GM12891 (cell line): ENCODE measurements around the gene BRAT1.

Source experiments
- DNase-seq: peaks from one replicate; pipeline ENCODE4 v3.0.0; 2011; ENCODE audit warnings: low spot score; ENCODE audit not compliant: insufficient read length
- FAIRE-seq: peaks from 2 replicates; lab custom pipeline; 2011; peaks lifted over from hg19 to GRCh38; lab: Jason Lieb, UNC
- PAX5 ChIP-seq: IDR thresholded peaks from 2 replicates; pipeline ENCODE4 v1.6.1; 2011; ENCODE audit warnings: low read length, moderate library complexity, mild to moderate bottlenecking; ENCODE audit not compliant: insufficient read depth, severe bottlenecking
- POLR2A ChIP-seq: IDR thresholded peaks from 2 replicates; pipeline ENCODE4 v1.6.1; 2011; ENCODE audit warnings: low read depth, low read length, control low read depth
- POLR2AphosphoS5 ChIP-seq: IDR thresholded peaks from 2 replicates; pipeline ENCODE4 v1.6.1; 2011; ENCODE audit warnings: low read depth, low read length, control low read depth
- POU2F2 ChIP-seq: IDR thresholded peaks from 2 replicates; pipeline ENCODE4 v1.6.1; 2011; ENCODE audit warnings: low read depth, mild to moderate bottlenecking, control low read depth, low read length, moderate library complexity
- SPI1 ChIP-seq: IDR thresholded peaks from 2 replicates; pipeline ENCODE4 v1.6.1; 2011; ENCODE audit warnings: low read depth, low read length, control low read depth
- TAF1 ChIP-seq: IDR thresholded peaks from 2 replicates; pipeline ENCODE4 v1.6.1; 2011; ENCODE audit warnings: low read depth, low read length, control low read depth

The BRAT1 gene

GRCh38 chr7:2502647-2502966 lies 52.7 kb downstream of the BRAT1 start:
- DNase-seq (no peak), FAIRE-seq (no peak)
- no peak for TF ChIP-seq POU2F2
- TF ChIP-seq POLR2A: no peak
- no peak for TF ChIP-seq POLR2AphosphoS5
- no peak for TF ChIP-seq SPI1
- no peak for TF ChIP-seq PAX5
- TF ChIP-seq TAF1: no peak

GRCh38 chr7:2501947-2502646 lies 53.2 kb downstream of the BRAT1 start:
- no peak for TF ChIP-seq PAX5
- TF ChIP-seq SPI1: no peak
- no peak for TF ChIP-seq POLR2AphosphoS5
- no peak for FAIRE-seq
- no peak for DNase-seq

GRCh38 chr7:2500701-2501100 lies 54.6 kb downstream of the BRAT1 start:
- FAIRE-seq: no peak
- no peak for TF ChIP-seq TAF1
- no peak for TF ChIP-seq POLR2AphosphoS5
- no peak for TF ChIP-seq PAX5
- TF ChIP-seq POLR2A: no peak
- no peak for TF ChIP-seq POU2F2

GRCh38 chr7:2499719-2500430 lies 55.4 kb downstream of the BRAT1 start:
- TF ChIP-seq POLR2AphosphoS5: no peak
- no peak for TF ChIP-seq SPI1
- no peak for TF ChIP-seq TAF1
- no peak for TF ChIP-seq POU2F2
- TF ChIP-seq POLR2A: no peak
- no peak for TF ChIP-seq PAX5
- FAIRE-seq (no peak), DNase-seq (no peak)

More at GRCh38 chr7:2500701-2501100, 54.6 kb downstream of the BRAT1 start:
- DNase-seq: no peak

- DNase-seq (no peak), FAIRE-seq (no peak)
- TF ChIP-seq POU2F2: no peak
- TF ChIP-seq SPI1: no peak
- no peak for TF ChIP-seq POLR2A
- no peak for TF ChIP-seq TAF1
- no peak for TF ChIP-seq POLR2AphosphoS5
- TF ChIP-seq PAX5: no peak
Observed at GRCh38 chr7:2499181-2499580, 56.1 kb downstream of the BRAT1 start.

GRCh38 chr7:2498708-2499107 lies 56.6 kb downstream of the BRAT1 start:
- TF ChIP-seq POU2F2: no peak
- TF ChIP-seq POLR2A: no peak
- no peak for TF ChIP-seq TAF1
- TF ChIP-seq SPI1: no peak
- no peak for TF ChIP-seq POLR2AphosphoS5
- FAIRE-seq (no peak), DNase-seq (no peak)

GRCh38 chr7:2497500-2498336 lies 57.6 kb downstream of the BRAT1 start:
- FAIRE-seq: no peak
- no peak for DNase-seq
- TF ChIP-seq POU2F2 (no peak), SPI1 (no peak), POLR2AphosphoS5 (no peak), PAX5 (no peak), TAF1 (no peak), POLR2A (no peak)

GRCh38 chr7:2497065-2497464 lies 58.3 kb downstream of the BRAT1 start:
- DNase-seq (no peak), FAIRE-seq (no peak)
- TF ChIP-seq PAX5 (no peak), POU2F2 (no peak), TAF1 (no peak), POLR2A (no peak), POLR2AphosphoS5 (no peak), SPI1 (no peak)

- FAIRE-seq (no peak), DNase-seq (no peak)
Observed at GRCh38 chr7:2496375-2496774, 58.9 kb downstream of the BRAT1 start.

More at GRCh38 chr7:2496375-2496774, 58.9 kb downstream of the BRAT1 start:
- TF ChIP-seq SPI1 (no peak), POLR2A (no peak), TAF1 (no peak), POLR2AphosphoS5 (no peak)
